ENCODE measurements around the gene B4GALNT2. TPM values are rescaled to one million over a fixed set of nuclear protein-coding genes. Genes with fewer than 3 reads are reported as not detected.

B4GALNT2 gene
- total RNA-seq, 1 experiment from 2014 or later, result 20.0 TPM

- in situ Hi-C loops (cut with HindIII; ENCODE audit: low pct_unique_long_range_greater_than_20kb, low sequenced_read_pairs), result no loop called here
- peak; percentile 98 for DNase-seq (ENCODE audit: low read depth)
Observed at GRCh38 chr17:49197346-49197998, 64.9 kb downstream of the B4GALNT2 start.

- in situ Hi-C loops (cut with HindIII; ENCODE audit: low pct_unique_long_range_greater_than_20kb, low sequenced_read_pairs), result no loop called here
- peak; percentile 97 for DNase-seq (ENCODE audit: low read depth)
Observed at GRCh38 chr17:49198211-49198610, 65.6 kb downstream of the B4GALNT2 start.

- DNase-seq (ENCODE audit: low read depth), result no peak
- in situ Hi-C loops (cut with HindIII; ENCODE audit: low pct_unique_long_range_greater_than_20kb, low sequenced_read_pairs), result no loop called here
Observed at GRCh38 chr17:49200423-49201083, 68.0 kb downstream of the B4GALNT2 start.

- DNase-seq (ENCODE audit: low read depth), result no peak
- in situ Hi-C loops (cut with HindIII; ENCODE audit: low pct_unique_long_range_greater_than_20kb, low sequenced_read_pairs), result no loop called here
Observed at GRCh38 chr17:49201481-49201927, 68.9 kb downstream of the B4GALNT2 start.

GRCh38 chr17:49203796-49204195, 71.2 kb downstream of the B4GALNT2 start:
- in situ Hi-C loops (cut with HindIII; ENCODE audit: low pct_unique_long_range_greater_than_20kb, low sequenced_read_pairs), result no loop called here
- no peak for DNase-seq (ENCODE audit: low read depth)

GRCh38 chr17:49204516-49204915, 71.9 kb downstream of the B4GALNT2 start:
- in situ Hi-C loops (cut with HindIII; ENCODE audit: low pct_unique_long_range_greater_than_20kb, low sequenced_read_pairs), result no loop called here

GRCh38 chr17:49209061-49209571, 76.5 kb downstream of the B4GALNT2 start:
- DNase-seq (ENCODE audit: low read depth), result no peak
- in situ Hi-C loops (cut with HindIII; ENCODE audit: low pct_unique_long_range_greater_than_20kb, low sequenced_read_pairs), result no loop called here

More at GRCh38 chr17:49204516-49204915, 71.9 kb downstream of the B4GALNT2 start:
- DNase-seq (ENCODE audit: low read depth), result no peak

- no peak for DNase-seq (ENCODE audit: low read depth)
- in situ Hi-C loops (cut with HindIII; ENCODE audit: low pct_unique_long_range_greater_than_20kb, low sequenced_read_pairs), result no loop called here
Observed at GRCh38 chr17:49210158-49211029, 77.8 kb downstream of the B4GALNT2 start, which contains the start of the genes ABI3 and GNGT2. Gene ABI3, plus strand, starts transcription at chr17:49210707. Its CDS starts 18 bp downstream, at chr17:49210725. Gene GNGT2, minus strand, starts transcription at chr17:49210574. Its CDS starts 3,152 bp downstream, at chr17:49207422.

- in situ Hi-C loops (cut with HindIII; ENCODE audit: low pct_unique_long_range_greater_than_20kb, low sequenced_read_pairs), result no loop called here
- no peak for DNase-seq (ENCODE audit: low read depth)
Observed at GRCh38 chr17:49213399-49213798, 80.8 kb downstream of the B4GALNT2 start.

GRCh38 chr17:49213847-49214246, 81.3 kb downstream of the B4GALNT2 start:
- in situ Hi-C loops (cut with HindIII; ENCODE audit: low pct_unique_long_range_greater_than_20kb, low sequenced_read_pairs), result no loop called here
- no peak for DNase-seq (ENCODE audit: low read depth)

GRCh38 chr17:49214676-49215360, 82.2 kb downstream of the B4GALNT2 start:
- DNase-seq (ENCODE audit: low read depth), result peak; percentile 55
- in situ Hi-C loops (cut with HindIII; ENCODE audit: low pct_unique_long_range_greater_than_20kb, low sequenced_read_pairs), result no loop called here

- in situ Hi-C loops (cut with HindIII; ENCODE audit: low pct_unique_long_range_greater_than_20kb, low sequenced_read_pairs), result no loop called here
- DNase-seq (ENCODE audit: low read depth), result no peak
Observed at GRCh38 chr17:49216482-49216881, 83.9 kb downstream of the B4GALNT2 start.

GRCh38 chr17:49216953-49217650, 84.5 kb downstream of the B4GALNT2 start:
- in situ Hi-C loops (cut with HindIII; ENCODE audit: low pct_unique_long_range_greater_than_20kb, low sequenced_read_pairs), result no loop called here
- DNase-seq (ENCODE audit: low read depth), result no peak

GRCh38 chr17:49217651-49218413, 85.3 kb downstream of the B4GALNT2 start:
- DNase-seq (ENCODE audit: low read depth), result no peak
- in situ Hi-C loops (cut with HindIII; ENCODE audit: low pct_unique_long_range_greater_than_20kb, low sequenced_read_pairs), result no loop called here

- in situ Hi-C loops (cut with HindIII; ENCODE audit: low pct_unique_long_range_greater_than_20kb, low sequenced_read_pairs), result no loop called here
- no peak for DNase-seq (ENCODE audit: low read depth)
Observed at GRCh38 chr17:49218941-49219913, 86.7 kb downstream of the B4GALNT2 start.

GRCh38 chr17:49219987-49220386, 87.4 kb downstream of the B4GALNT2 start:
- no peak for DNase-seq (ENCODE audit: low read depth)
- in situ Hi-C loops (cut with HindIII; ENCODE audit: low pct_unique_long_range_greater_than_20kb, low sequenced_read_pairs), result no loop called here
